HG02610 (cell line): ENCODE data around the gene MRPL28.
"Not testable (repeated sequence)": the region's sequence is repeated elsewhere in the genome, so short reads cannot be mapped to it uniquely, and the experiment has no call there.

Experiments used
- ATAC-seq: cut with Tn5 transposase; IDR thresholded peaks from one replicate; pipeline ENCODE4 v1.9.1; 2021; ENCODE audit warnings: mild to moderate bottlenecking, moderate library complexity; ENCODE audit not compliant: unreplicated experiment

MRPL28 gene

DNA sequence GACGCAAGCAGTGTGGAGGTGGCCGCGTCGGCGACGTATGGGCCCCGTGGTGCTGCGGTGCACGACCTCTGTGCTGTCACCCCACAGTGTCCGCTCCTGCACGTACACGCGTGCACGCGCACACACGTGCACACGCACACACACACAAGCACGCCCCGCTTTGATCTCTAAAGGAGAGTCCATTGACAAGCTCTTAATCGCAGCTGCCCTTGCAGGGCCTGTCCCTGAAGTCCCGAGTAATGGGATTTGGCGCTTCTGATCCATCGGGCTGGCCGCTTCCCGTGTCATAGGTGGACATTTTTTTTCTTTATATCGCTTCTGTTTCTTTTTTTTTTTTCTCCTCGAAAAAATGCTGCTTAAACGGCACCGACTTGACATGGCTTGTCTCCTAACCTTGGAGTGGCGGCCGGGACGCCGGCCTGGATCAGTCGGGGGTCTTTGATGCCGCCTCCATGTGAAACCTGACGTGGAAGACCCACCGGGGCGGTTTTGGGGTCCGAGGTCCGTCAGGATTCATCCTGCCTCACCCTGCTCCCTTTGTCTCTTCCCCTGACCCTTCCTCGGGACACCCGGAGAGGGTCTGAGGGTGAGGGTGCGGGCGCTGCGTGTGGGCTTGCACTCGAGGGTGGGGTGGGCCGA, 9.5 kb downstream of the MRPL28 start:
- no peak for ATAC-seq

GRCh38 chr16:359871-360697, 10.3 kb downstream of the MRPL28 start:
- no peak for ATAC-seq

- ATAC-seq = no peak
Measured at GRCh38 chr16:359067-359763, 11.1 kb downstream of the MRPL28 start.

DNA sequence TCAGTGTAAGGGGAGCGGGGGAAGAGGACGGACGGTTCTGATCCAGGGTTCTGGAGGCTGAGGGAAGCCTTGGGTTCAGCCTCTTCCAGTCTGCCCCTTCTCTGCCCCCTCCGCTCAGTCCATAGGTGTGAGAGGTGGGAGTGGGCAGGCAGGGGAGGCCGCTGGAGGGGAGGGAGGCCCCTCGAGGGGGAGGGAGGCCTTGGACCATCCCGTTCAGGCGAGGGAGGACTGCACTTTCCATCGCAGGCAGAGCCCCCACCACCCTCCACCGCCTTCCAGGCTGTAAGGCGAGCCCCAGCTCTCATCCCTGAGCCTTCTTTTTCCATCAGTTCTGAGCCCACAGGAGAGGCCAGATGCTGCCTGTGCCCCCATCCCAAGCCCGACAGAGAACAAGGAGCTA, 13.6 kb downstream of the MRPL28 start:
- ATAC-seq = no peak

GRCh38 chr16:354971-355461, 15.3 kb downstream of the MRPL28 start:
- no peak for ATAC-seq

GRCh38 chr16:354291-354881, 16.0 kb downstream of the MRPL28 start:
- no peak for ATAC-seq

DNA sequence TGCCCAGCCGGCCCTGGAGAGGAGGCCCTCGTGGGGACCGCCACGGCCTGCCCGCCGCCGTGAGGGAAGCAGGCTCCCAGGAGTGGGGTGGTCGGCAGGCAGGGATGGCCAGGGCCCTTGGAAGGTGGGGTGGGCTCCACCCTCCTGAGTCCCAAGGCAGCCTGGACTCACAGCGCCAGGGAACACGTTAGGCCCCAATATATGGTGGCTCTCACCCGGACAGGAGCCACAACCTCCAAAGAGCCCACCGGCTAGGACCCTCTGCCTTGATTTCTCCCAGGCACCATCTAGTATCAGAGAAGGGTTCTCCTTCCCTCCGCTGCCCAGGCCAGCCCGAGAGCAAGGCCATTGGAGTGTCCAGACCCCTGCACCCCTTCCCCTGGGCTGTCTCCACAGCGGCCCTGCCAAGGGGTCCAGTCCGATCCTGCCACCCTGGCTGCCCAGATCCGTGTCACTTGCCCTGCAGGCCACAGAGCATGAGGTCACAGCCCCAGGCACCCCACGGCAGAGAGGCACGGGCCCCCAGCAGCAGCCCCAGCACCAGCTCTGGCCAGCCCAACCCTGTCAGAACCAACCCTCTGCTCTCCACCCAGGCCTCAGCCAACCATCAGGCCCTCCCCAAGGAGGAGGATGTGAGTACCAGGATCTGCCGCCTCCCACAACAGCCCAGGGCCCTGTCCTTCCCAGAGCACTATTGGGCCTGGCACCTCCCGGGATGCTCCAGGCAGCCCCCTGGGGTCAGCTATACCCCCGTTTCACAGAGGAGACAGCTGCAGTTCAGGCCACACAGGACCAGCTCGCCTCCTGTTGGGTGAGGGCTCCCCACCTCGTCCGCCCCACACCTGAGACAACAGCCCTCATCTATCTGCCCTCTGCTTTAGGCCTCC, 16.7 kb downstream of the MRPL28 start:
- ATAC-seq = no peak

DNA sequence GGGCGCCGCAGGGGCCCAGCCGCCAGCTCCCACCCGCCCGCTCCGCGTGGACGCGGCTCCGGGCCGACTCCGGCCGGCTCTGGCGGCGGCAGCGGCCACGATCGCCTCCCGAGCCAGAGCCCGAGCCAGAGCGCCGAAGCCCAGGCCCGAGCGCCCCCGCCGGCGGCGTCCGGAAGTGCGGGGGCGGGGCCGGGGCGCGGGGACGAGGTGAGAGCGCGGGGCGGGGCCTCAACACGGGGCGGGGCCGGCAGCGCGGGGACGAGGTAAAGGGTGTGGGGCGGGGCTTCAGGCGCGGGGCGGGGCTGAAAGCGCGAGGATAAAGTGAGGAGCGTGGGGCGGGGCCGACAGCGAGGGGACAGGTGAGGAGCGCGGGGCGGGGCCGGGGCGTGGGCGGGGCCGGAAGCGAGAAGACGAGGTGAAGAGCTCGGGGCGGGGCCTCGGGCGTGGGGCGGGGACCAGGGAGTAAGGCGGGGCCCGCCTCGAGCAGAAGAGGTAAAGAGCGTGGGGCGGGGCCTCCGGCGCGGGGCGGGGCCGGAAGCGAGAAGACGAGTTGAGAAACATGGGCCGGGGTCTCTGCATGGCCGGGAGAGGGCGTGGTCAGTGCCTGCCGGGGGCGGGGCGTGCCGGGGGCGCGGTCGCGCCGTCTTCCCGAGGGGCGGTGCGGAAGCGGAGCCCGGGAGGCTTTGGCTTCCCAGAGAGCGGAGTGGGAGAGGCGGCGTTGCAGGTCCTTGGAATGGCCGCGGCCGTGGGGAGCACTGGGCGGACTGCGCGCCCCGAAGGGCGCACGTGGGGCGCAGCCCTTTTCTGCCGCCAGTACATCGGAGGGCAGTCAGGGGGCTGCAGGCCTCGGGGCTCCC, 17.6 kb downstream of the MRPL28 start, which contains the start of gene AXIN1:
AXIN1 (minus strand) TSS at position 177 of the 857 bp plus-strand sequence. CDS start 5,698 bp downstream, outside the sequence.
- peak; percentile 54 for ATAC-seq

GRCh38 chr16:351804-352520, 18.4 kb downstream of the MRPL28 start:
- ATAC-seq = peak; percentile 16

DNA sequence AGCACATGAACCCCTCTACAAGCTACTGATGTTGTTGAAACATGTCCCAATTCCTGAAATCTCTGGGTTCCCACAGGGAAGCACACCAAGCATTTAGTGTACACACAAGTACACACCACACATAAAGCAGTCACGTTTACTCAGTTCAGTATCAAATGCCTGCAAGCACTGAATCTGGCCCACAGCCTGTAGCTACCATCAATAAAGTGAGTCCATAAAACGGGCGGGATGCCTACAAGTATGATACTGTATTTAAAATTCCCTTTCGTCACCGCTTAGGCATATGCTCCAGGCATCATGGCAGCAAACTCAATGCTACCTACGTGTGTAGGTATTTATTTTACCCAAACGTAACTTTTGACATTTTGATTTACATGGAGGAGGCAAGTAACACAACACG, 20.1 kb downstream of the MRPL28 start:
- ATAC-seq = no peak

GRCh38 chr16:349211-349610, 21.1 kb downstream of the MRPL28 start:
- ATAC-seq = no peak

GRCh38 chr16:348495-348894, 21.8 kb downstream of the MRPL28 start:
- not testable (repeated sequence) for ATAC-seq

- ATAC-seq = no peak
Measured at GRCh38 chr16:347203-347602, 23.1 kb downstream of the MRPL28 start.

- no peak for ATAC-seq
Measured at GRCh38 chr16:346587-346986, 23.8 kb downstream of the MRPL28 start.

DNA sequence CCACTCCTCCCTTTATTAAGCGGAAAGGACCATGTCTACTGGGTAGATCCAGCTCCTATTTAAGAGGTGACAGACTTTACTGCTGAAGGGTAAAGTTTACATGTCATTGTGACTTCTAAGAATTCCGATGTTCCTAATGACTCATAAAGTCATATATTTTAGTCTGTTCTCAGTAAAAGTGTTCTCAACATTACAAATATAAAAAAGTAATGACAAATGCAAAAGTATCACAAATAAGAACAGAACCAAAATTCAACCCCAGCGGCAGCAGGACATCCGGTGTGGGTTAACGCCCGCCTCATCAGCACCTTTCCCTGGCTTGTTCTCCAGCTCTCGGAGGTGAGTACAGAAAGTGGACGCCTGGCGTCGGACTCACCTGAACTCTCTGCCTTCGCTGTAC, 24.6 kb downstream of the MRPL28 start:
- ATAC-seq = no peak

- no peak for ATAC-seq
Measured at GRCh38 chr16:342455-343213, 27.7 kb downstream of the MRPL28 start.

DNA sequence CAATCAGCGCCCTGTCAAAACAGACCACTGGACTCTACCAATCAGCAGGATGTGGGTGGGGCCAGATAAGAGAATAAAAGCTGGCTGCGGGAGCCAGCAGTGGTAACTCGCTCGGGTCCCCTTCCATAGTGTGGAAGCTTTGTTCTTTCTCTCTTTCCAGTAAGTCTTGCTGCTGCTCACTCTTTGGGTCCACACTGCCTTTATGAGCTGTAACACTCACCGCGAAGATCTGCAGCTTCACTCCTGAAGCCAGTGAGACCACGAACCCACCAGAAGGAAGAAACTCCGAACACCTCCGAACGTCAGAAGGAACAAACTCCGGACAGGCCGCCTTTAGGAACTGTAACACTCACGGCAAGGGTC, 28.4 kb downstream of the MRPL28 start:
- ATAC-seq = not testable (repeated sequence)
